Embryonic facial prominence (tissue), 1 donor: ENCODE data around the gene LGR6.
"Not testable (repeated sequence)": the region's sequence is repeated elsewhere in the genome, so short reads cannot be mapped to it uniquely, and the experiment has no call there.

Experiments used
- DNase-seq: peaks from one replicate; pipeline ENCODE4 v3.0.0-alpha.2; 2016; ENCODE audit errors: extremely low spot score

LGR6 gene

DNA sequence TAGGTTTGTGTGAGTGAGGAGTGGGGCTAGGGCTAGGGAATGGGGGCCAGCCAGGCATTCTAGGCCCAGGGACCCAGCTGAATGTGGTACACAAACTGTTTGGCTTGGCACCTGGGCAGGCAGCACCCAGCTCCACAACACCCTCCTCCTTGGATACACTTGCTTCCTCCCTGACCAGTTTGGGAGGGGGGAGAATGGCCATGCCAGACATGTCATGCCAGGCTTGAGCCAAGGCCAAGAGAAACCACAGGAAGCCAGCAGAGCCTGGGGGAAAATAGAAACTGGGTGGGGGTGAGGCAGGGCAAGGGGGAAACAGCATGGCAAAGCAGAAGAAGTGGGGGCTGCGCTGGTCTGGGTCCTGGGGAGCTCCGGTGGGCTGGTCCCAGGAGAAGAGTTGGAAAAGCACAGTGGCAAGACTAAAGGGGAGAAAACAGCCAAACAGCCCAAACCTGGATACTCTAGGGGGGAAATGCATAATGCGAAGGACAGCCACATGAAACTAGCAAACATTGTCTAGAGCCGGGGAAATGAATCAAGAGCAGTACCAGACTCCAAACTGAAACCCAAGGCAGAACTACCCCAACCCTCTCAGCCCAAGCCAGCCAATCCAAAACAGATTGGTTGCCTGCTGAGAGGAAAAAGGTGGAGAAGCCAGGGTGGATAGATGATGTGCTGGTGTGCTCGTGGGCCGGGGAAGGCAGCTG is 47.9 kb downstream of the LGR6 start:
- no peak for DNase-seq

DNA sequence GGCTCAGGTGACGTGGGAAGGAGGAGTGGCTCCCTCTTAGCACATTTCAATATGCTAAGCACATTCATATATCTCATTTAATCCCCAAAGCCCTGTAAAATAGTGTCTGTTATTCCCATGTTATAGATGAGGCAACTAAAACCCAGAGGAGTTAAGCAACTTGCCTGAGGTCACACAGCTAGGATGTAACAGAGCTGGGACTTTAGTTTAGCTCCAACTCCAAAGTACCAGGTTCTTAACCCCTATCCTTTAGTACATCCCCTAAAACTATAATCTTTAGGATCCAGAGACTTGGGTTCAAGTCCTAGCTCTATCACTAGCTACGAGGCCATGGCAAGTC is 48.5 kb downstream of the LGR6 start:
- DNase-seq: no peak

DNA sequence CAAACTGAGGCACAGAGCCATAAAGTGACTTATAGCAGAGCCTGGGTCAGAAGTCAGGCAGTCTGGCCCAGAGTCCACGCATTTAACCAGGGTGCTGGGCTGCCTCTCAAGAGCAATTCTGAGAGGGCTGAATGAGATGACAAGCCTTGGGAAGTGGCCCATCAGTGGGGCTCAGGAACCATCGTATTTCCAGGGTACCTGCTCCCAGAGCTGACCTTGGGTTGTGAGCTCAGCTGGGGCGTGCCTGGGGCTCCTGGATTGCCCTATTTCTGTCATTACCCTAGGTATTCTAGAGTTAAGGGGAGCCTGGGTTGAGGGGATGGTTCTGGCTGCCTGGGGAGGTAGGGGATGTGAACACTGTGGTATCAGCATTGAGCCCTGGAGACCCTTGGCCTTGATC is 49.4 kb downstream of the LGR6 start:
- DNase-seq: no peak

DNA sequence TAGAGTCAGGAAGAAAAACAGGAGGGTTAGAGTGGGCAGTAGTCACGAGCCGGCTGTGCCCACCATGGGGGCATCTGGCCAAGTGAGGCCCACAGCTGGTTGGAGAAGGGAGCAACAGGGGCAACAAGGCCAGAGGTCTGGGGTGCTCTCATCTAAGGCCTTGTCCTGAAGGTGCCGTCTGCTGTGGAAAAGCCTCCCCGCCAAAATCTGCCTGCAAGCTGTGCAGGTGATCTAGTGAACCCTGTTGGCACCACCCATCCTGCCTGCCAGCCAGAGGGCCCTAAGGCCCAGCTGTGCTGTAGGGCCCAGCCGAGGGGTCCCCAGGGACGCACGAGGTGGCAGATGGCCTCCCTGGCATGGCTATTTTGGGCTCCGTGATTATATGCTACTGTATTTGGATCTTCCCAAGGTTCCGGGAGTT is 51.3 kb downstream of the LGR6 start:
- DNase-seq: no peak

DNA sequence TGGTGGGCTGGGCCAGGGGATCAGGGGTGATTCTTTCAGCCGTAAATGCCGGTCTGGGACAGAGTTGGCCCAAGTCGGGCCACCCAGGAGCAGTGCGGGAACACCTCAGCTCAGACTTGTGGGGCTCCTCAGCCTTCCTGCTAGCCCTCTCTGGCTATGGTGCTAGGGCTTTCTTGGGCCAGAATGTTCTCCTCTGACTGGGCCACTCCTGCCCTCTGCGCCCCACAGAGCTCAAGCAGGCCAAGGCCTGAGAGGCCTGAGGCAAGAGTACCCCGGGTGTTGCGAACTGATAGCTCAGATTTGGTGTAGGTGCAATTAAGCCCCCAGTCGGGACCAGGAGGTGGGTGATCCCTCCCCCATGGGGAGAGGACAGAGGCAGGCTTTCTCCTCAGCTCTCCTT is 51.8 kb downstream of the LGR6 start:
- no peak for DNase-seq

DNA sequence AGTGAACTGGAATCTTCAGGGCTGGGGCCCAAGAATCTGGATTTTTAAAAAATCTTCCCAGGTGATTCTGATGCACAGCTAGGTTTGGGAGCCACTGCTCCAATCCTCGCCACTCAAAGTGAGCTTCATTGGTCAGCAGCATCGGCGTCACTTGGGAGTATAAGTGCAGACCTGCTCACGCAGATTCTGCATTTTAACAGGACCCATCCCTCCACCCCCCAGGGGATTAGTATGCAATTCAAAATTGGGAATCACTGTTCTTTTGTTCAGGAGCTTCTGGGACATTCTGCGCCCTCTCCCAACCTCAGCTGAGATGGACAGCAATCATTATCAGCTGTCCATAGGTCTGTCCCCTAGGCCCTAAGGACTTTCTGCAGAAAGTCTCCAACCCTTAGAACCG is 53.5 kb downstream of the LGR6 start:
- no peak for DNase-seq

DNA sequence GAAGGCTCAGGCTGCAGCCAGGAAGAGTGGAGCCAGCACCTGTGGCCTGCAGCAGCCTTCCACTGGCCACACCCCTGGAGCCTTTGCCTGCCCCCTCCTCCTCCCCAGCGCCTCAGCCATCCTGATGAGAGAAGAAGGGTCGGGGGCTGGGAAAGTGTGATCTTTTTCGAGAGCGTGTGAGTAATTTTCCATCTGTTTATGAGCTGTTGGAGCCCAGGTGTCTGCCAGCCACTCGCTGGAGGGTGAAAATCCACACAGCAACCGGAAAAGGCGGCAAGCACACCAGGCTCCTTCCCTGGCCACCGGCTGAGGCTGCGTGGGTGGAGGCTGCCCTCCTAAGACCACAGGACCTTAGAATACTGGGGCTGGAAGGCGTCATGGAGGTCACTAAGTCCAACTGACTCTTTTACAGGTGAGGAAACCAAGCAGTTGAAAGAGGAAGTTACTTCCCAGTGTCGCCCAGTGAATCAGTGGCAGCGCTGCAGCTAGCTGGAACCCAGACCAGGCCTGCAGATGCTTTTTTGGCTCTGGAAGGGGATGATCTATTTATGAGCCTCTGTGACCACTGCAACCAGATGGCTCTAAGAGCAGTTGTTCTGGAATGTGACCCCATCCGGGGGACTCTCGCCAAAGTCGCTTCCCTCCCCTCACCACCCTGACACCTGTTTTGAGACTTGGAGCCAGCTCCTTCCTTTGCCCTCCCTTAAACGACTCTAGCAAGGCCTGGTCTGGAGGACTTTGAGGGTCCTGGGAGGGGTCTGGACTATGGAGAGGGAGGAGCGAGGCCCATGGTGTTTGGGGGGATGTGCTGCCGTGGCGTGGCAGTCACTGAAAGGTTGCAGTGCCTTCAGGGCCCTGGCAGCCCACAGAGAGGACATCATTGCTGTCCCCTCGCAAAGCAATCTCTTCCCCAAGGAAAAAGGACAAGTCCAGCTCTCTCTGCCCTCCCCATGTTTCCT is 54.5 kb downstream of the LGR6 start:
- no peak for DNase-seq

DNA sequence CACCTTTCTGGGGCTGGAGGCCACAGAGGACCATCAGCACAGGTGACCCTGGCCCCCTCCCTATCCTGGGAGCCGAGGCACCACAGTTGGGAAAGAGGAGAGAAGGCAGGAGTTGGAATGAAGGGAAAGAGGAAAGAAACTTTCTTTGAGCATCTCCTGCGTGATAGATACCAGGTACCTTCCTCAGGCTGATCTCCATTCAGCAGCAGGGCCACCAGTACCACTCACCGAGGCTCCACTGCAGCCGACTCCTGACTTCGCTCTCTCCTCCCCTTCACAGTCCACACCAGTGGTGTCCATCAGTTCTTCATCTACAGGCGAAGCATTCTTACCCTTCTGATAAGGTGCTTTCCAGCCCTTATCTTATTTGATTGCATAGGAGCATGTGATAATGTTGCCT is 55.3 kb downstream of the LGR6 start:
- DNase-seq: no peak

DNA sequence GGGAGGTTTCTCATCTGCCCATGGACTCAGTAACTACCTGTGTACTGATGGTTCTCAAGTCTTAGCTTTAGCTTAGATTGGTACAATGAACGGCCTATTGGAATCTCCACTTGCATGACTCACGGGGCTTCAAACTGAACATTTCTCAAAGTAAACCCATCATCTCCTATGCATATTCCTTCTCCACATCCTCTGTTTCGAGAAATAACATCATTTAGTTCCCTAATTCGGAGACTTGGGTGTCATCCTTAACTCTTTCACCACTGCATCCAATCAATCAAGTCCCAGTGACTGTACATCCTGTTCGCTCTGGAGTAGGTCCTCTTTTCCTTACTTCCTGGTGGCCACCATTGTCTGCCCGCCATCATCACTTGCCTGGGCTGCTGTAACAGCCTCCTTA is 55.8 kb downstream of the LGR6 start:
- no peak for DNase-seq

DNA sequence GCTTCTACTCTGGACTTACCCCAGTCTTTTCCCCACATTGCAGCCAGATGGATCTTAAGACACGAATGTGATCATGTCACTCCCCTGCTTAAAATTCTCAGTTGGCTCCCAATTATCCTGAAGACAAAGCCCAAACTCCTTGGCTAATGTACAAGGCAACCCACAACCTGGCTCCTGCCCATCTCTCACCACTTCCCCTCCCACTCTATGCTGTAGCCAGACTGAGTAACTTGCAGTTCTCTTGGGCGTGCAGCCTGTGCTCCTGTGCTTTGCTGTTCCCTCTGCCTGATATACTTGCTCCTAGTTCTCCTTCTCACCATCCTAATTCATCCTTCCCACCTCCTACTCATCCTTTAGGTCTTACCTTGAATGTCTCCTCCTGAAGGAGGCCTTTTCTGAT is 56.2 kb downstream of the LGR6 start:
- DNase-seq: no peak

DNA sequence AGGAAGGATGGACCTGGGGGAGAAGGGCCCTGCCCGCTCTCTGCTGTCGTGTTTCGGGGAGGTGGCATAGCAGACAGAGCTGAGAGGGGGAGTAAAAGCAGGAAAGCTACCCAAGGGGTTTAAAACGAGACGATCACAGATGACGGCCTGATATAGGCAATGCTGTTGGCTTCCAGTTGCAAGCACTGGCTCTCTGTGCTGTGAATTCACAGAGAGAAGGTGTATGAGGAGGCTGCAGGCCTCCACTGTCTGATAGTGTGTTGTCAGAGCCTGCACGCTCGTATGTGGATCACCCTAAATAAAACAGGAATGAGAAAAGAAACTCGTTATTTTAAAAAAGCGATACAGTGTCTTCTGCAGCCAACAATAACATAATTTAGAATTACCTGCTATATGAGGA is 57.4 kb downstream of the LGR6 start:
- no peak for DNase-seq

DNA sequence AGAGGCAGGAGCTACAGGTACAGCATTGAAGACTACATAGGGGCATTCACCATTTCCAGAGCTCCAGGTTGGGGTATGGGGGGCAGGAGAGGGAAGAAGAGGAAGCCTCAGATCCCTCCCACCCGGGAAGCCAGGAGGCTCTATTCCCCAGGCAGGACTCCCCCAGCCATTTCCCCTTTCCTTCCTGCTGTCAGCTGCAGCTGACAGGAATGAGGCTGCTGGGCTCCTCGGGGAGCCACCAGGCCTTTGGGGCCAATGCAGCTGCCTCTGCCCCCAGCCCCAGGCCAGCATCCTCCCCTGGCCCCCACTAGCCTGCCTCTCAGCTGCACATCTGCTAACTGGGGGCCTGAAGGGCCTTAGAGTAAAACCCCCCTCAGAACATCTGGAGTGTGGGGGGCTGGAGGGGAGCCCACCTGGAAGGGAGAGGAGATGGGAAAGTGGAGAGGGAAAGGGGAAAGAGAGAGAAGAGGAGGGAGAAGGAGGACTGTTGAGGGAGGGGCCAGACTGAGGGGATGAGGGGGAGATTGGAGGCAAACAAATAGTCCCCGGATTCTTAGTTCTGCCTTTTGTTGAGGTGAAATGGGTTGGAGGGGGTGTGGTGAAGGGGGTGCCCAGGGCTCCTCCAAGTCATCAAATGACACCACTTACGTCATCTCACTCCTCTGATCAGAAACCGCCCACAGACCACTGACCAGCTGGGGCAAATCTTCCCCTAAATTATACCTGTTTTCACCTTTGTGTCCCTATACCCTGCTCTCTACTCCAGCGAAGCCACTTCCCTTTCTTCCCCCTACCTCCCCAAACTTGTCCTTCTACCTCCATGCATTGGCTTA is 58.0 kb downstream of the LGR6 start:
- DNase-seq: no peak

DNA sequence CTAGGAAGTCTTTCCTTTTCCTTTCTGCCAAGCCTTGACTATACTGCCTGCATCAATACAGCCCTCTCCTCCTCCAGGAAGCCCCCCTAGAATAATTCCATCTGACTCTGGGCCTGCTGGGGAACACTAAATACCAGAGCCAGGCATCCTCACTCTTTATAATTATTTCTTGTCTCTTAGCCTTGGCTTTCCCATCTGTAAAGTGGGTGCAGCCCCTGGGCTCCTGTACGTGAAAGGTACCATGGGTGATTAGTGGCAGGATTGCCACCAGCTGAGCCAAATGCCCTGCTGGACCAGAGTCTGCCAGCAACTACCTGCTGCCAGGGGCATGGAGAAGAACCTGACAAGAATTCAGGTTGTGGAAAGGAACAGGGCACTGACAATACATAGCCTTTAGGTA is 58.7 kb downstream of the LGR6 start:
- DNase-seq: no peak

DNA sequence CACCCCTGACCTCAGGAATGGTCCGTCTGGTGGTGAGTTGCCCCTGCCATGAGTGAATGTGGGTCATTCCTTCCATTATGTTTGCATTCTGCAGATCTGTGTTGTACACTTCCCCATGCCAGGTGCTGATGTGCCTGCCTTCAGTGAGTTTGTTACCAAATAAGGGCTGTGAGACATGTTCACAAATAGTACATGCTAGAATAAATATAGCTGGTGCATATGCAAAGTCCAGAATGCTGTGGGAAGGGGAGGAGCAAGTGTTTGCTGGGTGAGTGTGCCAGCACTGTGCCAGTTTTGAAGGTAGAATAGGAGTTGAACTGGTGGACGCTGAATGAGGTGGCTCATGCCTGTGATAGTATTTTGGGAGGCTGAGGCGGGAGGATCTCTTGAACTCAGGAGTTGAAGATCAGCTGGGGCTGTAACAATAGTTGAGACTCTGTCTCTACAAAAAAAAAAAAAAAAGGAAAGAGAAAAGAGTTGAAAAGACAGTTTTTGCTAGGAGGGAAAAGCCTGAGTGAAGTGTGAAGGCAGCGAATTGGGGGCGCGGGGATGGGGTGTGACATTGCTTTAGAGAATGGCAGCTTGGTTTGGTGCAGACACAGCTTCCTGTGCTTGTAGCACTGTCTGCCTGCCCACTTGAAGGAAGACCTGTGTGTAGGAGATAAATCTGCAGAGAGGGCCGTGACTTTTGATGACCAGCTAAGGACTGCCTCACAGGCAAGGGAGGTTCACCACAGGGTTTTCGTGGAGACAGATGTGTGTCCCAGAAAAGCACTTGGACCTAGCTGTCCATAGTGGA is 61.1 kb downstream of the LGR6 start:
- no peak for DNase-seq

DNA sequence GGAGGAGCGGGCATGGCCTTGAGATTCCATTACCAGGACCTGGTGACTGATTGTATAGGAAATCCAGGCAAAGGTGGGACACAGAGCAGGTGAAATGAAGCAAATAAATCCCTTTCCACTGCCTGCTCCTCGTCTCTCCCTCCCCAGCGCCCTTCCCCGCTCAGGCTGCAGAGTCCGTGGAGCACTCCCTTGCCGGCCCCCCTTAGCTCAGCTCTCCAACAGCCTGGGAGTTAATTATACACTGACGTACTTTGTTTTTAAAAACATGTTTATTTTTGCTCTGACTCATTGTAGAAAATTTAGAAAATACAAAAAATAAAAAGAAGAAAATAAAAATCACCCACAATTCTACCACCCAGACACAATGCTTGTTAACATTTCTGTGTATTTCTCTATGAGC is 61.7 kb downstream of the LGR6 start:
- DNase-seq: no peak

DNA sequence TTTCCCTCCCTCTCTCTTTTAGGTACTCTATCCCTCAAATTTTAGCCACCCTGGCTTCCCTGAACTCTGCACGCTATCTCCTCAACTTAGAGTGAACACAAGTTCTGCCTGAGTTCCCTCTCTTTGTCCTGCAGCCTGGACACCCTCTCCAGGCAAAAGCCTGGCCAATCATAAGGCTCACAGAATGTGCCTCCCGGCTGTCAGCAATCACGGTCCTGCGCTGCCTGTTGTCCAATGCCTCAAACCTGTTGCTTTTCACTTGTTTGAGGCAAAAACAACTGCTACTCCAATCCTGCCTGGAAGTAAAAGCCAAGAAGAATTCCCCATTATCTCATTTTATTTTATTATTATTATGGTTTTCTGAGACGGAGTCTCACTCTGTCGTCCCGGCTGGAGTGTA is 66.1 kb downstream of the LGR6 start:
- no peak for DNase-seq

DNA sequence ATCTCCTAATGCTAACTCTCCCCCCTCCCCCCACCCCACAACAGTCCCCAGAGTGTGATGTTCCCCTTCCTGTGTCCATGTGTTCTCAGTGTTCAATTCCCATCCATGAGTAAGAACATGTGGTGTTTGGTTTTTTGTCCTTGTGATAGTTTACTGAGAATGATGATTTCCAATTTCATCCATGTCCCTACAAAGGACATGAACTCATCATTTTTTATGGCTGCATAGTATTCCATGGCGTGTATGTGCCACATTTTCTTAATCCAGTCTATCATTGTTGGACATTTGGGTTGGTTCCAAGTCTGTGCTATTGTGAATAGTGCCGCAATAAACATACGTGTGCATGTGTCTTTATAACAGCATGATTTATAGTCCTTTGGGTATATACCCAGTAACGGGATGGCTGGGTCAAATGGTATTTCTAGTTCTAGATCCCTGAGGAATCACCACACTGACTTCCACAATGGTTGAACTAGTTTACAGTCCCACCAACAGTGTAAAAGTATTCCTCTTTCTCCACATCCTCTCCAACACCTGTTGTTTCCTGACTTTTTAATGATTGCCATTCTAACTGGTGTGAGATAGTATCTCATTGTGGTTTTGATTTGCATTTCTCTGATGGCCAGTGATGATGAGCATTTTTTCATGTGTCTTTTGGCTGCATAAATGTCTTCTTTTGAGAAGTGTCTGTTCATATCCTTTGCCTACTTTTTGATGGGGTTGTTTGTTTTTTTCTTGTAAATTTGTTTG is 67.8 kb downstream of the LGR6 start:
- not testable (repeated sequence) for DNase-seq

DNA sequence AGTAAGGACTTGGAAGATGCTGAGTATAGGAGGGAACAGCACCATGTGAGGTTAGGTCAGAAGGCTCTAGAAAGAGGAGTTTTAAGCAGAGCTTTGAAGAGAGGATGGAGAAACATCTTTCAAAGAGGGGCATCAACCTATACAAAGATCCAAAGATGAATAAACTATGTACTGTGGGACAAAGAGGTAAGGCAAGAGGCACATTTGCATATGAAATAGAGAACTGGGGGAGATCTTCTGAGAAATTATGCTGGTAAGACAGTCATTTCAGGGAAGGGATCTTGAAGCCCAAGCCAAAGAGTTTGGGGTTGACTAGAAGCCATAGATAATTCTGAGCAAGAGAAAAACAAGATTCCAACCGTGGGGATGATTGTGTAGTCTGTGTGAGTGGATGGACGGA is 70.0 kb downstream of the LGR6 start:
- DNase-seq: no peak

DNA sequence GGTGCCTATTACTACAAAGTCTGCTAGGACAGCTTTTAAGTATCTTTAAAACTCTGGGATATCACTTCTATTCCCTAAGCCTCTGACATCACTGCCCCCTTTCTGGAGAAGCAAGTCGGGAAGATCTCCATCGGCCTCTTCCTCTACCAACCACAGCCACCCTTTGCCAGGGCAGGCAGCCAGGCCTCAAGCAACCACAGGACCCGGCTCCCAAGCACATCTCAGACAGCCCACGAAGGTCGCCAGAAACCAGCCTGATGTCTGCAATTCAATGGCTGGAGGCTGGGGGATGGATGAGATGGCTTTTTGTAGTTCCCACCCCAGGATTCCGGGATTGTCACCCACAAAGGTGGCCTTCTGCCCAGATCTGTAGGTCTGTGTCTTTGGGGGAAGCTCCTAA is 70.7 kb downstream of the LGR6 start:
- no peak for DNase-seq

DNA sequence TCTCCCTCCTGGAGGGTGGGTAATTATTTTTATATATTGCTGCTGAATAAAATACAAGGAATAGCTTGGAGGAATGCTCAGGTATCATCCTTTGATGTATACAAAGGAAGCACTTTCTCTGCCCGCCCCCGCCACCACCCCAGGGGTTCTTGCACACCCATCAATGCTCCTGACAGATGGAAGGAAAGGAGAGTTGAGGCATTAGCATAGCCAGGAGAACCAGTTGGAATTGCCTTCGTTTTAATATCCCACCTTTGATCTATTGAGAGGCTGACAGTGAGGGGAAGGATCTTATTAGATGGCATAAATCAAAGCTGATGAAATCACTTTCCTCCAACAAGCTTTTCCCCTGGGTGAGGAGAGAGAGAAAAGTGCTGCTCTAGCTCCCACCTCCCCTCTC is 71.1 kb downstream of the LGR6 start:
- DNase-seq: no peak
